GM23248 (cell line): ENCODE results near the gene MAD2L2. TPM values are rescaled to one million over a fixed set of nuclear protein-coding genes. Genes with fewer than 3 reads are reported as not detected.

ENCODE experiments used
- DNase-seq: peaks from one replicate; pipeline ENCODE4 v3.0.0-alpha.2; 2015
- H2AFZ ChIP-seq: fragments of 200-600 bp; sonication (generic); 2 replicates; pipeline ENCODE4 v1.6.1; 2016; ENCODE audit warnings: antibody characterized with exemption
- H3F3A ChIP-seq: fragments of 200-600 bp; sonication (generic); 2 replicates; pipeline ENCODE4 v1.6.1; 2016; ENCODE audit warnings: mild to moderate bottlenecking, antibody characterized with exemption, mixed run types; ENCODE audit not compliant: insufficient read depth
- H3K27ac ChIP-seq: fragments of 200-600 bp; sonication (generic); 2 replicates; pipeline ENCODE4 v1.5.1; 2016; ENCODE audit warnings: mild to moderate bottlenecking
- H3K27me3 ChIP-seq: fragments of 200-600 bp; sonication (generic); replicated peaks from 2 replicates; pipeline ENCODE4 v1.6.1; 2016; ENCODE audit warnings: mild to moderate bottlenecking; ENCODE audit not compliant: insufficient read depth
- H3K36me3 ChIP-seq: fragments of 200-600 bp; sonication (generic); 2 replicates; pipeline ENCODE4 v1.6.1; 2016; ENCODE audit warnings: low read depth, mild to moderate bottlenecking
- H3K4me1 ChIP-seq: fragments of 200-600 bp; sonication (generic); 2 replicates; pipeline ENCODE4 v1.6.1; 2016; ENCODE audit warnings: mild to moderate bottlenecking; ENCODE audit not compliant: insufficient read depth
- H3K4me2 ChIP-seq: fragments of 200-600 bp; sonication (generic); one replicate; pipeline ENCODE4 v1.6.1; 2016; ENCODE audit warnings: mild to moderate bottlenecking; ENCODE audit not compliant: unreplicated experiment
- H3K4me3 ChIP-seq: fragments of 200-600 bp; sonication (generic); 2 replicates; pipeline ENCODE4 v1.5.1; 2016; ENCODE audit warnings: mild to moderate bottlenecking
- H3K79me2 ChIP-seq: fragments of 200-600 bp; sonication (generic); 2 replicates; pipeline ENCODE4 v1.6.1; 2016; ENCODE audit warnings: mild to moderate bottlenecking; ENCODE audit not compliant: insufficient read depth
- H3K9ac ChIP-seq: fragments of 200-600 bp; sonication (generic); 2 replicates; pipeline ENCODE4 v1.6.1; 2016; ENCODE audit warnings: mild to moderate bottlenecking
- H3K9me2 ChIP-seq: fragments of 200-600 bp; sonication (generic); 2 replicates; pipeline ENCODE4 v1.6.1; 2016; ENCODE audit warnings: mixed run types, mild to moderate bottlenecking, moderate library complexity; ENCODE audit not compliant: insufficient read depth
- H3K9me3 ChIP-seq: fragments of 200-600 bp; sonication (generic); one replicate; pipeline ENCODE4 v1.6.1; 2017; ENCODE audit warnings: low read depth
- H4K20me1 ChIP-seq: fragments of 200-600 bp; sonication (generic); 2 replicates; pipeline ENCODE4 v1.6.0; 2016; ENCODE audit not compliant: insufficient read depth
- EZH2 ChIP-seq: fragments of 200-600 bp; sonication (generic); IDR thresholded peaks from 2 replicates; pipeline ENCODE4 v1.6.1; 2018; ENCODE audit warnings: antibody characterized with exemption, mild to moderate bottlenecking; ENCODE audit not compliant: insufficient read depth, poor library complexity, severe bottlenecking
- EZH2phosphoT487 ChIP-seq: fragments of 200-600 bp; sonication (generic); IDR thresholded peaks from 2 replicates; pipeline ENCODE4 v1.6.1; 2018; ENCODE audit warnings: antibody characterized with exemption, moderate library complexity, mild to moderate bottlenecking, low read depth; ENCODE audit not compliant: insufficient read depth
- whole genome bisulfite sequencing, 2 experiments: methylation state at CpG; one replicate each; pipeline ENCODE4 v1.1.6; 2015 to 2017; ENCODE audit warnings: low lambda C conversion rate in 2 of 2, low coverage in 1 of 2; ENCODE audit errors: missing lambda C conversion rate in 2 of 2; 5-methylcytosine and 5-hydroxymethylcytosine counted together
- in situ Hi-C: fragments of 300-500 bp; cut with MboI; formaldehyde crosslinking; loops from 2 replicates; pipeline ENCODE4 v1.15.0; 2020
- polyA plus RNA-seq: library from polyadenylated mRNA; unstranded; fragments of >200 nt; fragmentation: Nextera tagmentation; extraction: Ambion mirVana; gene quantifications from 2 replicates; pipeline ENCODE4 v1.2.1, GENCODE V29; 2016
- total RNA-seq: library from RNA; depleted of rRNA; stranded (reverse); fragments of >200 nt; shearing (Covaris generic); gene quantifications from 2 replicates; pipeline ENCODE4 v1.2.3, GENCODE V29; 2014

MAD2L2 gene
- total and polyA plus RNA-seq, 2 experiments from 2014 or later = 61.2 to 70.6 TPM

- Histone ChIP-seq H3K4me3 (peak within 1 kb of the TSS; percentile 38; the same call in 1 of the 2 replicates), H3K9me3 (no peaks in the 10 kb centered on the region), H2AFZ (no peak within 1 kb of the TSS), H3K4me1 (peaks cover 13% of the 10 kb centered on the region), H3K27me3 (peaks cover 23% of the 10 kb centered on the region), H3K4me2 (peak within 1 kb of the TSS; percentile 49), H3F3A (no peaks in the 10 kb centered on the region), H3K9ac (no peak within 1 kb of the TSS), H4K20me1 (no peaks in the 10 kb centered on the region), H3K79me2 (no peaks in the 10 kb centered on the region), H3K27ac (no peak within 1 kb of the TSS), H3K36me3 (no peaks in the 10 kb centered on the region), H3K9me2 (no peaks in the 10 kb centered on the region)
- in situ Hi-C loops = no loop called here
- TF ChIP-seq EZH2 (no peak), EZH2phosphoT487 (0 out of 2 replicates have a peak, but pooled peaks have one; percentile 47)
- peak; percentile 24 for DNase-seq
- WGBS, 2 experiments = 1 to 3% methylated on average over 35 to 46 of the region's 78 CpGs
These were observed 10.5 kb upstream of the MAD2L2 start, which contains the start of gene DRAXIN for GRCh38 chr1:11691302-11691914. Gene DRAXIN (plus strand): TSS chr1:11691710. CDS start chr1:11706259, 14,549 bp downstream.

GRCh38 chr1:11690397-11691301, 9.7 kb upstream of the MAD2L2 start:
- H2AFZ ChIP-seq = no peak overlapping the region
- peak; percentile 76 for TF ChIP-seq EZH2
- TF ChIP-seq EZH2phosphoT487 = no peak
- H3K27ac ChIP-seq = no peak overlapping the region
- no peaks in the 10 kb centered on the region for H3K79me2 ChIP-seq
- H3K4me3 ChIP-seq = peak overlapping the region; percentile 38; the same call in 1 of the 2 replicates
- no peak overlapping the region for H3K9ac ChIP-seq
- peak overlapping the region; percentile 49 for H3K4me2 ChIP-seq
- peaks cover 23% of the 10 kb centered on the region for H3K27me3 ChIP-seq
- H3K36me3 ChIP-seq = no peaks in the 10 kb centered on the region
- no peaks in the 10 kb centered on the region for H3F3A ChIP-seq
- no peak for DNase-seq
- no peaks in the 10 kb centered on the region for H3K9me3 ChIP-seq
- no peaks in the 10 kb centered on the region for H4K20me1 ChIP-seq
- H3K9me2 ChIP-seq = no peaks in the 10 kb centered on the region
- peaks cover 13% of the 10 kb centered on the region for H3K4me1 ChIP-seq
- in situ Hi-C loops = no loop called here
- WGBS, 2 experiments = 17 to 20% methylated on average over 38 to 62 of the region's 64 CpGs

- no peak overlapping the region for H2AFZ ChIP-seq
- H3F3A ChIP-seq = no peaks in the 10 kb centered on the region
- no peaks in the 10 kb centered on the region for H4K20me1 ChIP-seq
- H3K4me3 ChIP-seq = no peak overlapping the region
- H3K79me2 ChIP-seq = no peaks in the 10 kb centered on the region
- 91 to 92% methylated on average over 2 to 4 of the region's 4 CpGs for WGBS, 2 experiments
- no peak overlapping the region for H3K9ac ChIP-seq
- H3K9me2 ChIP-seq = no peaks in the 10 kb centered on the region
- TF ChIP-seq EZH2phosphoT487 (no peak), EZH2 (no peak)
- in situ Hi-C loops = no loop called here
- peaks cover 23% of the 10 kb centered on the region for H3K27me3 ChIP-seq
- DNase-seq = no peak
- H3K36me3 ChIP-seq = no peaks in the 10 kb centered on the region
- H3K4me1 ChIP-seq = peaks cover 11% of the 10 kb centered on the region
- no peak overlapping the region for H3K27ac ChIP-seq
- H3K4me2 ChIP-seq = no peak overlapping the region
- no peaks in the 10 kb centered on the region for H3K9me3 ChIP-seq
These were observed 7.6 kb upstream of the MAD2L2 start for GRCh38 chr1:11688506-11688905.

GRCh38 chr1:11685210-11685752, 4.3 kb upstream of the MAD2L2 start:
- WGBS, 2 experiments = 83% methylated on average over 7 of the region's 7 CpGs
- Histone ChIP-seq H2AFZ (no peak overlapping the region), H3K27me3 (peaks cover 10% of the 10 kb centered on the region), H3K27ac (no peak overlapping the region), H4K20me1 (no peaks in the 10 kb centered on the region), H3K36me3 (no peaks in the 10 kb centered on the region), H3K4me1 (0 out of 2 replicates have a peak, but pooled peaks cover 6% of the 10 kb centered on the region), H3K9ac (no peak overlapping the region), H3K9me3 (no peaks in the 10 kb centered on the region), H3K4me2 (no peak overlapping the region), H3K9me2 (no peaks in the 10 kb centered on the region), H3F3A (peaks cover 7% of the 10 kb centered on the region; the same call in 1 of the 2 replicates), H3K4me3 (no peak overlapping the region), H3K79me2 (peaks cover 3% of the 10 kb centered on the region; the same call in 1 of the 2 replicates)
- TF ChIP-seq EZH2 = no peak
- no peak for TF ChIP-seq EZH2phosphoT487
- no peak for DNase-seq
- in situ Hi-C loops = no loop called here
